NOMO-1 treated with DMSO at 0.1 percent for 48 hours (cell line): Measurements from ENCODE around the gene DFFB.
A peak's percentile ranks its signal among the peaks of the same experiment; 100 is the strongest.

Experiments
- DNase-seq: peaks from one replicate; lab custom pipeline; 2025; ENCODE audit not compliant: unreplicated experiment; lab: John Stamatoyannopoulos, UW

The DFFB gene

DNA sequence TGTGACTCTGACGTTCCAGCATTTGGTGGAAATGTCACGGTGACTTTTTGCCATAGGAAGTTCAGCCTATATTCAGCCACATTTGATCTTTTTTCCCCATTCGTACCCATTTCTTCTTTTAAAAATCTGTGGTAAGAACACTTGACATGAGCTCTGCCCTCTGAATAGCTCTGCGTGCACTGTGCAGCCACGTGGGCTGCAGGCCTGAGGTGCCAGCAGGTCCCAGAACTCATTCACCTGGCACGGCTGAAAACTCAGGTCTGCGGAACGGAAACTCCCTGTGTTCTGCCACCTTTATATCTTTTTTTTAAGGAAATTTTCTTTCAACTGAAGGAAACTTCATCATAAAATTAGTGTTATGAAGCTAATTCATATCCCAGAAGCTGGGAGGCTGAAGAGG, 28.9 kb upstream of the DFFB start:
- no peak for DNase-seq

GRCh38 chr1:3831689-3832088, 25.6 kb upstream of the DFFB start:
- no peak for DNase-seq

GRCh38 chr1:3834701-3835100, 22.6 kb upstream of the DFFB start:
- DNase-seq, result no peak

GRCh38 chr1:3836421-3836820, 20.9 kb upstream of the DFFB start:
- DNase-seq, result no peak

- no peak for DNase-seq
Measured at GRCh38 chr1:3837200-3837599, 20.1 kb upstream of the DFFB start.

DNA sequence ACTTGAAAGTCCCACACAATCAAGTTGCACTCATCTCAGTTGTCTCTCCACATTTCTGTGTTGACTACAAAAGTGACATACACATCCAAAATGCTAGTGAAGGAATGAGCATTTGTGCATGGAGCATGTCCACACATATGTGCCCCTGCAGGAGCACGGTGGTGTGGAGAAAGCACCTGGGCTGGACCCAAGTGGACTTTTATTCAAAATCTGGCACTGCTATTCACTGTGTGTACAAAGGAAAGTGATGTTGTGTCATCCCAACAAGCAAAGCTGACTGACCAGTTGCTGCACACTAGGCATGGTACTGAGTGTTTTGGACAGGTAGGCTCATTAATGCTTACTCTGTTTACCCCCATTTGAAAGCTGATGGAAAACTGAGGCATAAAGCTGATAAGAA, 19.6 kb upstream of the DFFB start:
- no peak for DNase-seq

DNA sequence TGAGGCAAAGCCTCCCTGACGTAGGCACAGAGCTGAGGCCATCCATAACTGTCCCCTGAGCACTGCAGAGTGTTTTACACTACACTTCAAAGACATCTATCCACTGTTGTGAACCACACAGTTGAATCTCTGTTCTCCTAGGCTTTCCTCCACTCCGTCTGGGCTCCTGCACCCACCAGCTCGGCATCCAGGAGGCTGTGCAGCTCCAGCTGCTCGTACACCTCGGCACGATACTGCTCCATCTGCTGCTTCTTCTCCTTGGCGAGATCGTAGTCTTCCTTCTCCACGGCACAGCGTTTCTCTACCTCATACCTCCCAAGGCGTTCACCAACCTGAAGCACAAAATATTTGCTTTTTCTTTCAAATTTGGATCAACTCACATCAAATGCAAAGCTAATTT, 18.5 kb upstream of the DFFB start:
- DNase-seq, result no peak

DNA sequence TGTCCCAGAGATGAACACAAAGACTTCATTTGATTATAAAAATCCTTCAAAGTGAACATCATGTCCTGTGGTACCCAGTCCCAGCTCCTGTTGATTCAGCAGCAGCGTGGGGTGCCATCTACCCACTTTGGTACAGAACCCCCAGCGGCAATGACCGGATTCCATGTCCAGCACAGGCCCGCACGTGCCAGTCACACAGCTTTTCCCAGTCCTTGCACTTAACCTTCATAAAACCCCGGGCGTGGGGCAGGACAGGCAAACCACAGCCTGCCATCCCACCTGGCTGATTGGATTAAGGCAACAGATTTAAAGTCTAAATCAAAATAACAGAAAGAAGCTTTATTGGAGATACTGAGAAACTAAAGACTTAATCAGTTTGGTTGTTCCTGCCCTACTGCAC, 15.8 kb upstream of the DFFB start:
- DNase-seq, result no peak

DNA sequence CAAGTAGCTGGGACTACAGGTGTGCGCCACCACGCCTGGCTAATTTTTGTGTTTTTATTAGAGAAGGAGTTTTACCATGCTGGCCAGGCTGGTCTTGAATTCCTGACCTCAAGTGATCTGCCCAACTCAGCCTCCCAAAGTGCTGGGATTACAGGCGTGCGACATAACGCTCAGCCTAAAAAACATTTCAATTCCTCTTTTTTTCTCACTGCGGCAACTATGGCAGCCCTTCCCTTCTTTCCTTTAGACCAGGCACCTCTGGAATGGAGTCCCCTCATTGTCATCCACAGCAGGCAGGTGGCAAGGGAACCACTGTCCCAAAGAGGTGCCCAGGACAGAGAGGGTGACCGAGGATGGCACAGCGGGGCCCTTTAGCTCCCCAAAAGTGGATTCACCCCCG, 14.4 kb upstream of the DFFB start:
- DNase-seq, result peak; percentile 10

- no peak for DNase-seq
Measured at GRCh38 chr1:3846541-3846940, 10.7 kb upstream of the DFFB start.

GRCh38 chr1:3847081-3847480, 10.2 kb upstream of the DFFB start:
- DNase-seq, result no peak

GRCh38 chr1:3850857-3851256, 6.4 kb upstream of the DFFB start:
- DNase-seq, result no peak

GRCh38 chr1:3851292-3851691, 6.0 kb upstream of the DFFB start:
- no peak for DNase-seq

DNA sequence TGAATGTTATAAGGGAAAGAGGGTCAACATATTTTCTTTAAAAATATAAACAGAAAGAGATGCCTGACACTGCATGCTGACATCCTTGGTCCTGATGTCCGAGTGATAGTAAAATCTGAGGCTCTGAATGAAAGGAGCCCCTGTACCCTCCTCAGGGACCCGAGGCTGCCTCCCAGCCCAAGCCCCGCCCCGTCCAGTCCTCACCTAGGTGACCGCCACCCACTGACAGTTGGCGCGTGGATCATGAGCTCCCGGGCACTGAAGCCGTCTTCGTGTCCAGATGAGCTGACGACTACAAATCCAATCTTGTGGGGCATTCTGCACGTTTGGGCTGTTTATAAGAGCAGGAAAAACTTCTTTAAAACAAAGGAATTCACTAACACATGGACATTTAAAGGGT, 5.2 kb upstream of the DFFB start:
- no peak for DNase-seq

GRCh38 chr1:3852711-3853485, 4.4 kb upstream of the DFFB start:
- no peak for DNase-seq

- DNase-seq, result no peak
Measured at GRCh38 chr1:3857791-3858129, 484 bp downstream of the DFFB start.

GRCh38 chr1:3858231-3858981, 1.1 kb downstream of the DFFB start:
- peak; percentile 6 for DNase-seq

- DNase-seq, result no peak
Measured at GRCh38 chr1:3863231-3863935, 6.1 kb downstream of the DFFB start.

DNA sequence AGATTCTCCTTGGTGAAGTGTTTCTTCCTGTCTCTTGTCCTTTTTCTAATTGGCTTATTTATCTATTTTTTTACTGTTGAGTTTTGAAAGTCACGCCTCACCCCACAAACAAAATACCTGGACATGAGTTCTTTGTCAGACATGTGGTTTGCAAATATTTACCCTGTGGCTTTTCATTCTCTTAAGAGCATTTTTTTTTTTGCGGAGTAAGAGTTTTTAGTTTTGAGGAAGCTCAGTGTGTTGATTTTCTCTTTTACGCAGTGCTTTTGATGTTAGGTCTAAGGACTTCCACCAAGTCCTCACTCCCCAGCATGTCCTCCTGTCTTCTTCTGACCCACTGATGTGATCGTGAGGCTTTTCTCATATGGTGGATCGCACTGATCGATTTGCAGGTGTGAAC, 7.6 kb downstream of the DFFB start:
- DNase-seq, result no peak

DNA sequence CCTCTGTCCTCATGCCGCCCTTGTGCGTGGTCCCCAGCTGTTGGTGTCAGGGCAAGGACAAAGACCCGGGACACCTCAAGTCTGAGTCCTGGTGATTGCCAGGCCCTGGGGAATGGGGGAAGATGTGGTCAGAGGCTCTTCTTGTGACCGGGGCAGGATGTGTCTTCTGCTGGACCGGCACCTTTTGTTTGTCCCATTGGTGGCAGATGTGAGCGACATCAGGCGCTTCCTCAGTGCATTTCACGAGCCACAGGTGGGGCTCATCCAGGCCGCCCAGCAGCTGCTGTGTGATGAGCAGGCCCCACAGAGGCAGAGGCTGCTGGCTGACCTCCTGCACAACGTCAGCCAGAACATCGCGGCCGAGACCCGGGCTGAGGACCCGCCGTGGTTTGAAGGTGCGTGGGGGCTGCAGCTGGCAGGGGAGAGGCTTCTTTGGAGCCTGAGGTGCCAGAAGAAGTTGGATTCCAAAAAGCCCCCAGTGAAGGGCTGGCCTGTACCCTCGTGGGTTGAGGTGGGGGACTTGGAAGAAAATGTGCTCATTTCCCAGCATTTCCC, 8.4 kb downstream of the DFFB start:
- DNase-seq, result no peak

- no peak for DNase-seq
Measured at GRCh38 chr1:3868464-3869006, 11.3 kb downstream of the DFFB start.
